SK-N-SH treated with all-trans-retinoic acid at 6 μM for 48 hours (cell line): ENCODE measurements around the gene ERC1.

Experiments used
- ATAC-seq: fragments of 200-7000 bp; cut with Tn5 transposase; 3 replicates; pipeline ENCODE4 v1.9.1; 2020; ENCODE audit warnings: mild to moderate bottlenecking, moderate library complexity
- ARNTL ChIP-seq: fragments of 450-650 bp; formaldehyde crosslinking; IDR thresholded peaks from 2 replicates; pipeline ENCODE4 v1.5.0; 2020; ENCODE audit warnings: low read depth, mild to moderate bottlenecking, moderate library complexity, borderline replicate concordance
- CSDC2 ChIP-seq: fragments of 250-450 bp; sonication (Bioruptor Pico); IDR thresholded peaks from 2 replicates; pipeline ENCODE4 v1.5.0; 2020; ENCODE audit warnings: mild to moderate bottlenecking, moderate library complexity
- CSRNP3 ChIP-seq: fragments of 250-450 bp; sonication (Bioruptor Pico); IDR thresholded peaks from 2 replicates; pipeline ENCODE4 v1.5.1; 2021; ENCODE audit warnings: mild to moderate bottlenecking, moderate library complexity
- ESRRG ChIP-seq: fragments of 250-450 bp; sonication (Bioruptor Pico); IDR thresholded peaks from 2 replicates; pipeline ENCODE4 v1.6.1; 2021; ENCODE audit warnings: mild to moderate bottlenecking
- OSR1 ChIP-seq: fragments of 250-450 bp; sonication (Bioruptor Pico); IDR thresholded peaks from 2 replicates; pipeline ENCODE4 v1.8.0; 2022; ENCODE audit warnings: moderate library complexity, mild to moderate bottlenecking, inconsistent platforms
- PPARA ChIP-seq: fragments of 250-450 bp; sonication (Bioruptor Pico); IDR thresholded peaks from 2 replicates; pipeline ENCODE4 v1.5.0; 2020; ENCODE audit warnings: mild to moderate bottlenecking, borderline replicate concordance
- RARB ChIP-seq: fragments of 250-450 bp; sonication (Bioruptor Pico); IDR thresholded peaks from 2 replicates; pipeline ENCODE4 v1.8.0; 2021; ENCODE audit warnings: mild to moderate bottlenecking, moderate library complexity
- SNAI2 ChIP-seq: fragments of 250-450 bp; sonication (Bioruptor Pico); IDR thresholded peaks from 2 replicates; pipeline ENCODE4 v1.5.0; 2020; ENCODE audit warnings: mild to moderate bottlenecking, moderate library complexity
- TCF4 ChIP-seq: fragments of 250-450 bp; sonication (Bioruptor Pico); IDR thresholded peaks from 2 replicates; pipeline ENCODE4 v1.8.0; 2021; ENCODE audit warnings: mild to moderate bottlenecking, moderate library complexity, borderline replicate concordance
- TSHZ2 ChIP-seq: fragments of 250-450 bp; sonication (Bioruptor Pico); IDR thresholded peaks from 2 replicates; pipeline ENCODE4 v1.5.0; 2020; ENCODE audit warnings: mild to moderate bottlenecking, moderate library complexity
- ZFP3 ChIP-seq: fragments of 250-450 bp; sonication (Bioruptor Pico); IDR thresholded peaks from 2 replicates; pipeline ENCODE4 v1.5.0; 2020; ENCODE audit warnings: mild to moderate bottlenecking, moderate library complexity
- ZFP30 ChIP-seq: fragments of 450-650 bp; formaldehyde crosslinking; IDR thresholded peaks from 2 replicates; pipeline ENCODE4 v1.5.0; 2022; ENCODE audit warnings: mild to moderate bottlenecking, moderate library complexity
- ZNF565 ChIP-seq: fragments of 450-650 bp; formaldehyde crosslinking; conservative IDR thresholded peaks from 2 replicates; pipeline ENCODE4 v1.5.0; 2020; ENCODE audit warnings: low read depth, mild to moderate bottlenecking, moderate library complexity
- TF ChIP-seq, protein P1 (sequence below): fragments of 250-450 bp; sonication (Bioruptor Pico); IDR thresholded peaks from 2 replicates; pipeline ENCODE4 v1.8.0; 2021; ENCODE audit warnings: low read depth, mild to moderate bottlenecking, moderate library complexity, borderline replicate concordance
- TF ChIP-seq, protein P2 (sequence below): fragments of 250-450 bp; sonication (Bioruptor Pico); IDR thresholded peaks from 2 replicates; pipeline ENCODE4 v1.5.1; 2020; ENCODE audit warnings: low read depth, mild to moderate bottlenecking, moderate library complexity

ERC1 gene

GRCh38 chr12:1491983-1492697, 501.1 kb downstream of the ERC1 start (continued):
- TF ChIP-seq, protein P1, sequence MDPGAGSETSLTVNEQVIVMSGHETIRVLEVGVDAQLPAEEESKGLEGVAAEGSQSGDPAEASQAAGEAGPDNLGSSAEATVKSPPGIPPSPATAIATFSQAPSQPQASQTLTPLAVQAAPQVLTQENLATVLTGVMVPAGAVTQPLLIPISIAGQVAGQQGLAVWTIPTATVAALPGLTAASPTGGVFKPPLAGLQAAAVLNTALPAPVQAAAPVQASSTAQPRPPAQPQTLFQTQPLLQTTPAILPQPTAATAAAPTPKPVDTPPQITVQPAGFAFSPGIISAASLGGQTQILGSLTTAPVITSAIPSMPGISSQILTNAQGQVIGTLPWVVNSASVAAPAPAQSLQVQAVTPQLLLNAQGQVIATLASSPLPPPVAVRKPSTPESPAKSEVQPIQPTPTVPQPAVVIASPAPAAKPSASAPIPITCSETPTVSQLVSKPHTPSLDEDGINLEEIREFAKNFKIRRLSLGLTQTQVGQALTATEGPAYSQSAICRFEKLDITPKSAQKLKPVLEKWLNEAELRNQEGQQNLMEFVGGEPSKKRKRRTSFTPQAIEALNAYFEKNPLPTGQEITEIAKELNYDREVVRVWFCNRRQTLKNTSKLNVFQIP: no peak
- TF ChIP-seq OSR1 (CRISPR knock-in tag): no peak

- TF ChIP-seq CSRNP3 (CRISPR knock-in tag): no peak
- no peak for TF ChIP-seq SNAI2 (CRISPR knock-in tag)
- no peak for ATAC-seq
Observed at GRCh38 chr12:1493781-1494565, 502.9 kb downstream of the ERC1 start.

GRCh38 chr12:1494856-1495255, 503.8 kb downstream of the ERC1 start:
- TF ChIP-seq TCF4 (CRISPR knock-in tag) (no peak), ZNF565 (CRISPR knock-in tag) (no peak), ZFP3 (no peak), OSR1 (CRISPR knock-in tag) (no peak), PPARA (CRISPR knock-in tag) (no peak), ZFP30 (no peak)
- TF ChIP-seq, protein P2, sequence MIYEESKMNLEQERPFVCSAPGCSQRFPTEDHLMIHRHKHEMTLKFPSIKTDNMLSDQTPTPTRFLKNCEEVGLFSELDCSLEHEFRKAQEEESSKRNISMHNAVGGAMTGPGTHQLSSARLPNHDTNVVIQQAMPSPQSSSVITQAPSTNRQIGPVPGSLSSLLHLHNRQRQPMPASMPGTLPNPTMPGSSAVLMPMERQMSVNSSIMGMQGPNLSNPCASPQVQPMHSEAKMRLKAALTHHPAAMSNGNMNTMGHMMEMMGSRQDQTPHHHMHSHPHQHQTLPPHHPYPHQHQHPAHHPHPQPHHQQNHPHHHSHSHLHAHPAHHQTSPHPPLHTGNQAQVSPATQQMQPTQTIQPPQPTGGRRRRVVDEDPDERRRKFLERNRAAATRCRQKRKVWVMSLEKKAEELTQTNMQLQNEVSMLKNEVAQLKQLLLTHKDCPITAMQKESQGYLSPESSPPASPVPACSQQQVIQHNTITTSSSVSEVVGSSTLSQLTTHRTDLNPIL (CRISPR knock-in tag): no peak
- TF ChIP-seq, protein P1: no peak
- ATAC-seq: no peak

GRCh38 chr12:1496162-1496900, 505.3 kb downstream of the ERC1 start:
- no peak for ATAC-seq
- TF ChIP-seq ESRRG (CRISPR knock-in tag) (no peak), ZFP30 (no peak), TCF4 (CRISPR knock-in tag) (no peak), RARB (CRISPR knock-in tag) (no peak), TSHZ2 (no peak)

- ATAC-seq: no peak
- TF ChIP-seq OSR1 (CRISPR knock-in tag) (no peak), ZNF565 (CRISPR knock-in tag) (no peak), ARNTL (CRISPR knock-in tag) (no peak), SNAI2 (CRISPR knock-in tag) (no peak), CSRNP3 (CRISPR knock-in tag) (no peak), CSDC2 (no peak)
- TF ChIP-seq, protein P1: no peak
- TF ChIP-seq, protein P2 (CRISPR knock-in tag): no peak
Observed at GRCh38 chr12:1497161-1497560, 506.1 kb downstream of the ERC1 start.
